OCI-LY1 (cell line): ENCODE data around the gene PIH1D1.

Experiments
- H2AFZ ChIP-seq: fragments of 200-600 bp; sonication (generic), shearing (Covaris generic); 2 replicates; pipeline ENCODE4 v1.6.0; 2014; ENCODE audit warnings: antibody characterized with exemption, mild to moderate bottlenecking, low read length
- H3F3A ChIP-seq: fragments of 200-600 bp; sonication (generic), shearing (Covaris generic); 2 replicates; pipeline ENCODE4 v1.6.0; 2014; ENCODE audit warnings: mild to moderate bottlenecking, antibody characterized with exemption, low read length, moderate library complexity; ENCODE audit not compliant: insufficient read depth
- H3K27ac ChIP-seq: fragments of 200-600 bp; sonication (generic); 2 replicates; pipeline ENCODE4 v1.5.1; 2014; ENCODE audit warnings: low read length, mixed run types, mild to moderate bottlenecking, low read depth; ENCODE audit not compliant: poor library complexity, severe bottlenecking
- H3K27me3 ChIP-seq: fragments of 200-600 bp; sonication (generic); 2 replicates; pipeline ENCODE4 v1.6.0; 2014; ENCODE audit warnings: antibody characterized with exemption, mild to moderate bottlenecking, low read length, moderate library complexity; ENCODE audit not compliant: insufficient read depth
- H3K36me3 ChIP-seq: fragments of 200-600 bp; sonication (generic); 2 replicates; pipeline ENCODE4 v1.6.1; 2014; ENCODE audit warnings: mild to moderate bottlenecking, antibody characterized with exemption, low read length, moderate library complexity, mixed read lengths; ENCODE audit not compliant: insufficient read depth
- H3K4me1 ChIP-seq: fragments of 200-600 bp; sonication (generic); 2 replicates; pipeline ENCODE4 v1.5.1; 2014; ENCODE audit warnings: mild to moderate bottlenecking, low read length, moderate library complexity; ENCODE audit not compliant: insufficient read depth, severe bottlenecking
- H3K4me2 ChIP-seq: fragments of 200-600 bp; sonication (generic), shearing (Covaris generic); 2 replicates; pipeline ENCODE4 v1.6.1; 2014; ENCODE audit warnings: low read length
- H3K4me3 ChIP-seq: fragments of 200-600 bp; sonication (generic); 2 replicates; pipeline ENCODE4 v1.5.1; 2014; ENCODE audit warnings: low read length, low read depth, mild to moderate bottlenecking, mixed read lengths; ENCODE audit not compliant: poor library complexity, severe bottlenecking
- H3K79me2 ChIP-seq: fragments of 200-600 bp; shearing (Covaris generic); 2 replicates; pipeline ENCODE4 v1.6.1; 2016; ENCODE audit warnings: mixed run types, low read length, mixed read lengths; ENCODE audit not compliant: insufficient read depth
- H3K9ac ChIP-seq: fragments of 200-600 bp; sonication (generic), shearing (Covaris generic); 2 replicates; pipeline ENCODE4 v1.6.1; 2014; ENCODE audit warnings: mild to moderate bottlenecking, low read length, mixed read lengths
- H3K9me2 ChIP-seq: fragments of 200-600 bp; sonication (generic), shearing (Covaris generic); 2 replicates; pipeline ENCODE4 v1.6.1; 2014; ENCODE audit warnings: low read depth, mild to moderate bottlenecking, low read length, mixed read lengths
- H3K9me3 ChIP-seq: fragments of 200-600 bp; shearing (Covaris generic); 2 replicates; pipeline ENCODE4 v1.6.1; 2014; ENCODE audit warnings: low read length, mixed read lengths
- H4K20me1 ChIP-seq: fragments of 200-600 bp; sonication (generic), shearing (Covaris generic); 2 replicates; pipeline ENCODE4 v1.6.0; 2016; ENCODE audit warnings: mild to moderate bottlenecking, low read length; ENCODE audit not compliant: insufficient read depth
- EZH2 ChIP-seq: fragments of 200-600 bp; sonication (generic), shearing (Covaris generic); IDR thresholded peaks from 2 replicates; pipeline ENCODE4 v1.8.0; 2017; ENCODE audit warnings: borderline replicate concordance, mixed run types, mild to moderate bottlenecking, antibody characterized with exemption, low read length, moderate library complexity, mixed read lengths
- TF ChIP-seq, protein P1 (sequence below): fragments of 200-600 bp; sonication (generic), shearing (Covaris generic); IDR thresholded peaks from 2 replicates; pipeline ENCODE4 v1.5.1; 2017; ENCODE audit warnings: mild to moderate bottlenecking, antibody characterized with exemption, low read length, moderate library complexity, mixed read lengths

Gene PIH1D1

DNA sequence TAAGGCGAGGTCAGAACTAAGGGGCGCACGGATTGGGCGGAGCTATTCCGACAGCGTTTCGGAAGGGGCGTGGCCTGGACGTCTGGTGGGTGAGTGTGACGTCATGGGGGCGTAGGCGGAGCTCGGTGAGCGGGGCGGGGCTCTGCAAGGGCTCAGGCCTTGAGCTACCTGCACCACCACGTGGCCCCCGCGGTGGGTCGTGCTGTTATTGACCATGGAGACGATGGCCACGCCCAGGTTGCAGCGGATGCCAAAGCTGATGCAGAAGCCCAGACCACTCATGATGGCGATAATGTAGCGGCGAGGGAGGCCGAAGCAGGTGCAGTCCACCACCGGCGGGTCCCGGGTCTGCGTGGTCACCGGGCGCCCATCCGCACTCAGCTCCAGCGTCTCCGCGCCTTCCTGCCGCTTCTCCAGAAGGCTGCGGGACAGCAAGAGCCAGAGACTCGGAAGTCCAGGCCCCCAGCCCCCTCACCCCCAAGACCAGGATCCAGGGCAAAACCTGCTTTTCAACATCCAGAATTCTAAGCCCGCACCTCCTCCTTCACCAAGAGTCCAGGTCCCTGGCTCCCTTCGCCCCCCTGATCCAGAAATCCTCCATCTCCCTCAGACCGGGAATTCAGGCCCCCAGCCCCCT lies 15.1 kb downstream of the PIH1D1 start:
- H2AFZ ChIP-seq, result no peak overlapping the region
- H3K27ac ChIP-seq, result no peak overlapping the region
- H3K27me3 ChIP-seq, result peaks cover 19% of the 10 kb centered on the region
- H3K4me1 ChIP-seq, result peaks cover 6% of the 10 kb centered on the region
- TF ChIP-seq, protein P1, sequence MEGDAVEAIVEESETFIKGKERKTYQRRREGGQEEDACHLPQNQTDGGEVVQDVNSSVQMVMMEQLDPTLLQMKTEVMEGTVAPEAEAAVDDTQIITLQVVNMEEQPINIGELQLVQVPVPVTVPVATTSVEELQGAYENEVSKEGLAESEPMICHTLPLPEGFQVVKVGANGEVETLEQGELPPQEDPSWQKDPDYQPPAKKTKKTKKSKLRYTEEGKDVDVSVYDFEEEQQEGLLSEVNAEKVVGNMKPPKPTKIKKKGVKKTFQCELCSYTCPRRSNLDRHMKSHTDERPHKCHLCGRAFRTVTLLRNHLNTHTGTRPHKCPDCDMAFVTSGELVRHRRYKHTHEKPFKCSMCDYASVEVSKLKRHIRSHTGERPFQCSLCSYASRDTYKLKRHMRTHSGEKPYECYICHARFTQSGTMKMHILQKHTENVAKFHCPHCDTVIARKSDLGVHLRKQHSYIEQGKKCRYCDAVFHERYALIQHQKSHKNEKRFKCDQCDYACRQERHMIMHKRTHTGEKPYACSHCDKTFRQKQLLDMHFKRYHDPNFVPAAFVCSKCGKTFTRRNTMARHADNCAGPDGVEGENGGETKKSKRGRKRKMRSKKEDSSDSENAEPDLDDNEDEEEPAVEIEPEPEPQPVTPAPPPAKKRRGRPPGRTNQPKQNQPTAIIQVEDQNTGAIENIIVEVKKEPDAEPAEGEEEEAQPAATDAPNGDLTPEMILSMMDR, result no peak
- no peak for TF ChIP-seq EZH2
- H3K4me2 ChIP-seq, result no peak overlapping the region; the same call in 1 of the 2 replicates
- no peaks in the 10 kb centered on the region for H4K20me1 ChIP-seq
- H3K9me2 ChIP-seq, result no peaks in the 10 kb centered on the region
- H3K9me3 ChIP-seq, result no peaks in the 10 kb centered on the region
- no peak overlapping the region for H3K9ac ChIP-seq
- H3F3A ChIP-seq, result no peaks in the 10 kb centered on the region
- H3K36me3 ChIP-seq, result no peaks in the 10 kb centered on the region
- H3K4me3 ChIP-seq, result no peak overlapping the region
- H3K79me2 ChIP-seq, result no peaks in the 10 kb centered on the region

DNA sequence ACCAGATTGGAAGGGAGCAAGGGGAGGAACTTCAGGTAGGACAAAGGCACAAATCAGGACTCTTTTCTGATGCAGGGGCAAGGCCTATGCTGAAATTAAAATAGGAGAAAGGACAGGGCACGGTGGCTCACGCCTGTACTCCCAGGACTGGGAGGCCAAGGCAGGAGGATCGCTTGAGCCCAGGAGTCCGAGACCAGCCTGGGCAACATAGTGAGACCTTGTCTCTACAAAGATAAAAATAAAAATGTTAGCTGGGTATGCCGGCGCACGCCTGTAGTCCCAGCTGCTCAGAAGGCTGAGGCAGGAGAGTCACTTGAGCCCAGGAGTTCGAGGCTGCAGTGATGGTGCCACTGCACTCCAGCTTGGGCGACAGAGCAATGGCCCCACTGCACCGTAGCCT lies 15.9 kb downstream of the PIH1D1 start:
- H3F3A ChIP-seq, result no peaks in the 10 kb centered on the region
- H3K27ac ChIP-seq, result no peak overlapping the region
- H2AFZ ChIP-seq, result no peak overlapping the region
- no peak overlapping the region for H3K9ac ChIP-seq
- H3K27me3 ChIP-seq, result peaks cover 15% of the 10 kb centered on the region
- H3K79me2 ChIP-seq, result no peaks in the 10 kb centered on the region
- peaks cover 6% of the 10 kb centered on the region for H3K4me1 ChIP-seq
- no peaks in the 10 kb centered on the region for H4K20me1 ChIP-seq
- H3K4me3 ChIP-seq, result no peak overlapping the region
- no peak overlapping the region for H3K4me2 ChIP-seq
- no peaks in the 10 kb centered on the region for H3K9me3 ChIP-seq
- TF ChIP-seq, protein P1, result no peak
- TF ChIP-seq EZH2, result no peak
- no peaks in the 10 kb centered on the region for H3K36me3 ChIP-seq
- no peaks in the 10 kb centered on the region for H3K9me2 ChIP-seq

DNA sequence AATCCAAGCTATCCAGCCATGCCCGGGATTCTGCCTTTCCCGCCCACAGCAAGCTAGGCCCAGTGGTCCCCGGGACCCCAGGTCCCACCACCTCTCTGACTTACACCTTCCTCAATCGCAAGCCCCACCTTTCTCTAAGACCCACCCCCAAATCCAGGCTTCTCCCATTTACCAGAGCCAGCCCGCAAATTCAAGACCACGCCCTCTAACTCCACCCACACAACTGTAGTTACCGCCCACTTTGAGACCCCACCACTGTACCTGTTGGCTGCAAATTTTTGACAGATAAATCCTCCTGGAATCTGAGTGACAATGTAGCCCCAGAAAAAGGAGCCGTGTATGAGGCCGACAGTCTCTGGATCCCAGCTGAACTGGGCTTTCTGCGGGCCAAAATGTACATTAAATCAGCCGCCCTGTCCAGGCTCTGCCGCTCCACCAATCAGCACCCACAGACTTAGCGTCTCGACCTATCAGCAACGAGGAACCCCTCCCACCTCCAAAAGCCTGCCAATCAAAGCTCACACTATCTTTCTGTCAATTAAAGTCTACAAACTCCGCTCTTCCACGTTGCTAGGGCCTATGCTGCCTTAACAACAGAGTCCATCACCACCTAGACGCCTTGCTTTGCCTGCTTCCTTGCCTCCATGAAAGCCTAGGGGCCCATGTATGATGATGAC lies 16.6 kb downstream of the PIH1D1 start:
- H4K20me1 ChIP-seq, result no peaks in the 10 kb centered on the region
- H3K4me3 ChIP-seq, result no peak overlapping the region
- no peak overlapping the region for H3K4me2 ChIP-seq
- no peaks in the 10 kb centered on the region for H3K9me3 ChIP-seq
- H3K4me1 ChIP-seq, result peaks cover 6% of the 10 kb centered on the region
- no peaks in the 10 kb centered on the region for H3K36me3 ChIP-seq
- H3K27ac ChIP-seq, result no peak overlapping the region
- TF ChIP-seq, protein P1, result no peak
- TF ChIP-seq EZH2, result no peak
- no peaks in the 10 kb centered on the region for H3K79me2 ChIP-seq
- 0 out of 2 replicates have a peak, but pooled peaks cover 8% of the 10 kb centered on the region for H3K27me3 ChIP-seq
- H3K9ac ChIP-seq, result no peak overlapping the region
- no peaks in the 10 kb centered on the region for H3K9me2 ChIP-seq
- H2AFZ ChIP-seq, result no peak overlapping the region
- no peaks in the 10 kb centered on the region for H3F3A ChIP-seq
